ENCODE results near the gene COLEC11. TPM values are rescaled to one million over a fixed set of nuclear protein-coding genes. Genes with fewer than 3 reads are reported as not detected.
A peak's percentile ranks its signal among the peaks of the same experiment; 100 is the strongest.

The COLEC11 gene
- total RNA-seq, 4 donors from 2014 or later: 0.56 to 2.3 (median 1.0) TPM; not detected in 1

DNA sequence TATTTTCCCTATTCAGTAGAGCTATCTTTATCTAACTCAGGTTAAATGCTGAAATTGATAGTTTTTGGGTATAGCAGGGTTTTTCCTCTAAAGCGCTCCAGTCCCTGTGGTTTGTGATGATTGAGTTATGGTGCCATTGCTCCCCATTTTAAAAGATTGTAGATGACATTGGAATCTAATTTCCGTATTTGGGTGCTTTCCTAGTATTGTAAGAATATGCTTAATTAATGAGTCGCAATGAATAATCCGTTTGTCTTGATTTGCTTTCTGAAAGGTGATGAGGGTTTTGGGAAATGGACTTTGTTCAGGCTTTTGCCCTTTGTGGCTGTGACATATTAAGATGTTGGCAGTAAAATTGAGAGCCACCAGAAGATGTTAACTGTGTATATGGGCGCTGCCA is 15.9 kb upstream of the COLEC11 start:
- Histone ChIP-seq H3K27ac (peak overlapping the region in 2 of 4 donors; percentile 27 to 47), H3K36me3 (peaks cover 15 to 77% (median 32%) of the 10 kb centered on the region in 3 donors), H3K4me1 (peaks cover 25 to 45% (median 32%) of the 10 kb centered on the region in 3 donors), H3K9me3 (no peaks in the 10 kb centered on the region), H3K4me3 (no peak overlapping the region), H3K27me3 (no peaks in the 10 kb centered on the region)
- intact Hi-C loops (cut with DNase I): no loop called here
- TF ChIP-seq, protein P1, sequence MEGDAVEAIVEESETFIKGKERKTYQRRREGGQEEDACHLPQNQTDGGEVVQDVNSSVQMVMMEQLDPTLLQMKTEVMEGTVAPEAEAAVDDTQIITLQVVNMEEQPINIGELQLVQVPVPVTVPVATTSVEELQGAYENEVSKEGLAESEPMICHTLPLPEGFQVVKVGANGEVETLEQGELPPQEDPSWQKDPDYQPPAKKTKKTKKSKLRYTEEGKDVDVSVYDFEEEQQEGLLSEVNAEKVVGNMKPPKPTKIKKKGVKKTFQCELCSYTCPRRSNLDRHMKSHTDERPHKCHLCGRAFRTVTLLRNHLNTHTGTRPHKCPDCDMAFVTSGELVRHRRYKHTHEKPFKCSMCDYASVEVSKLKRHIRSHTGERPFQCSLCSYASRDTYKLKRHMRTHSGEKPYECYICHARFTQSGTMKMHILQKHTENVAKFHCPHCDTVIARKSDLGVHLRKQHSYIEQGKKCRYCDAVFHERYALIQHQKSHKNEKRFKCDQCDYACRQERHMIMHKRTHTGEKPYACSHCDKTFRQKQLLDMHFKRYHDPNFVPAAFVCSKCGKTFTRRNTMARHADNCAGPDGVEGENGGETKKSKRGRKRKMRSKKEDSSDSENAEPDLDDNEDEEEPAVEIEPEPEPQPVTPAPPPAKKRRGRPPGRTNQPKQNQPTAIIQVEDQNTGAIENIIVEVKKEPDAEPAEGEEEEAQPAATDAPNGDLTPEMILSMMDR (IDR thresholded peaks at IDR 0.05): no peak
- no peak for TF ChIP-seq POLR2A (IDR thresholded peaks at IDR 0.05)
- 56% methylated on average over 5 of the region's 5 CpGs for WGBS, 2 donors
- no peak for DNase-seq

DNA sequence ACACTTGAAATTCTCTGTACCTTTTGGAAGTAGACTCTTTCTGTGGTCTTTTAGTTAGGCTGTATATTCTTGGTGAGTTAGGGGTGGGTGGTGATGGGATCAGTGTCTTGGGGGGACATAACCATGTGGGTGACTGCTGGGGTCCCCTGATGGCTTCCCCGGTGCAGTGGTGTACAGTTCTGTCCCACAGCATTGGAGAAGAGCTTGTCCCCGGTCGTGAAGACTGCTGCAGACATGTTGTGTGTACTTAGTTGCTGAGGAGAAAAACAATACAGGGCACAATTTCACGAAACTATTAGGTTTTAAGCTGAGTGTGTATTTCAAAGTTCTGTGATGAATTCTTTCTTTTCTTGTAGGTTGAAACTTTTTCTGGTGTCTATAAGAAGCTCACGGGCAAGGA is 14.5 kb upstream of the COLEC11 start:
- Histone ChIP-seq H3K4me3 (no peak overlapping the region), H3K9me3 (no peaks in the 10 kb centered on the region), H3K27me3 (no peaks in the 10 kb centered on the region), H3K4me1 (peaks cover 25 to 51% (median 39%) of the 10 kb centered on the region in 3 donors), H3K27ac (no peak overlapping the region), H3K36me3 (peaks cover 15 to 92% (median 32%) of the 10 kb centered on the region in 3 donors)
- TF ChIP-seq, protein P1 (IDR thresholded peaks at IDR 0.05): no peak
- no peak for TF ChIP-seq POLR2A (IDR thresholded peaks at IDR 0.05)
- intact Hi-C loops (cut with DNase I): no loop called here
- 69 to 82% methylated on average over 3 to 5 of the region's 5 CpGs for WGBS, 2 donors
- DNase-seq: no peak

DNA sequence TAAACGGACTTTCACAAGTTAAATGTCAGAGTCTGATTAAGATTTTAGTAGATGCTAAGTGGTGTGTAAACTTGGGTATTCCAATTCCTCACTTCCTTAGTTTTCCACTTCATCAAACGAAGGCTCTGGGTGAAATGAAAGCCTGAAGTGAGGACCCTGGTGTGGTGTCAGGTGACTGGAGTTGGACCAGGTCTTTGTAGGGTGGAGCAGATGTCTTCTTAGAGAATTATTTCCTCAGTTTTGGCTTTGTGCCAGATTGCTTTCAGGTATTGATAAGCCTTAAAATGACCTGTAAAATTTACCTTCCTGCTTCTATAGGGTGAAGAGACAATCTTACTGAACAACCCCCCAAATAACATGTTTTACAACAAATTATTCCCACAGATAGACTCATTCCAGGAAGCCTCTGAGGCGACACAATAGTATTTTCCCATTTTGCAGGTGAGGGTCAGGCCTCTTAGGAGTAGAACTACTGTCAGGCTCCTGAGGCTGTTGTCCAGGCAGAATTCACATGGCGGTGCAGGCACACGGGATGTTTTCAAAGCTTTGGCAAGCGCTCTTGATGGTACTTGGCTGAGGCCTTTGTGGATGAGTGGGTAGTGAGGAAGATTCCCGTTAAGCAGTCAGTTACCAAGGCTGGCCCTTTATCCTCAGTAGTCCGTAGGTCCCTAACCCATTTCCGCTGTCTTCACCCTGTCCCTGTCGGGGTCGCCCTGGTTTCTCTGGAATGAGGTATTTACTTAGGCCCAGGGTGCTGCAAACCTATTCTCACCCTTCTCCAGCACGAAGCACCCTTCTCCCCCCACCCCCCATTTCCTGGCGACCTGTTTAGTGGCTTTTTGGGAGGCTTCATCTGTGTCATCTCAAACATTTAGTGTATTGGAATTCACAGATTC is 13.3 kb upstream of the COLEC11 start:
- DNase-seq: no peak
- H3K4me1 ChIP-seq: peaks cover 21 to 50% (median 32%) of the 10 kb centered on the region in 3 donors
- peaks cover 15 to 88% (median 32%) of the 10 kb centered on the region in 3 donors for H3K36me3 ChIP-seq
- no peaks in the 10 kb centered on the region for H3K9me3 ChIP-seq
- no peaks in the 10 kb centered on the region for H3K27me3 ChIP-seq
- intact Hi-C loops (cut with DNase I): no loop called here
- TF ChIP-seq, protein P1 (IDR thresholded peaks at IDR 0.05): no peak
- TF ChIP-seq POLR2A (IDR thresholded peaks at IDR 0.05): no peak
- 79 to 84% methylated on average over 9 to 13 of the region's 13 CpGs for WGBS, 2 donors
- no peak overlapping the region for H3K27ac ChIP-seq
- no peak overlapping the region for H3K4me3 ChIP-seq

DNA sequence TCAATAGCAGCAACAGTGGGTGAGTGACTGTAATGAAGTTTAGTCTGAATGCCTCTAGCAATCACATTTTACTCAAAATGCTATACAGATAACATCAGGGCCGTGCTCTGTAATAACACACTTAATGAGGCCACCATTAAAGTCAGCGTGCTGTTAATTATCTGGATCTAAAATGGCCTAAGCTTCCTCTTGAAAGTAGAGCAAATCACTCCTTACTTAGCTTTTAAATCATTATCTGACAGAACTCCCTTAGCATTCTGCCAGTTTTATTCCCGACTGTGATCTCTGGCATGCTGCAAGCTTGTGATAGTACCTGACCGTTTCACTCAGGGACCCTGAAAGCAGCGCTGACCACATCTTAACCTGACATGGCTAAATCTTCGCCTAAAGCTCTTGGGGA is 10.8 kb upstream of the COLEC11 start:
- Histone ChIP-seq H3K9me3 (no peaks in the 10 kb centered on the region), H3K27ac (peak overlapping the region; percentile 10 to 77 (median 66)), H3K4me1 (peaks cover under 1 to 25% (median 8%) of the 10 kb centered on the region in 3 donors), H3K4me3 (no peak overlapping the region), H3K27me3 (no peaks in the 10 kb centered on the region), H3K36me3 (peaks cover 13 to 64% (median 25%) of the 10 kb centered on the region in 3 donors)
- TF ChIP-seq, protein P1 (IDR thresholded peaks at IDR 0.05): no peak
- no peak for TF ChIP-seq POLR2A (IDR thresholded peaks at IDR 0.05)
- WGBS, 2 donors: 80 to 85% methylated on average over 5 to 6 of the region's 6 CpGs
- intact Hi-C loops (cut with DNase I): no loop called here
- no peak for DNase-seq

DNA sequence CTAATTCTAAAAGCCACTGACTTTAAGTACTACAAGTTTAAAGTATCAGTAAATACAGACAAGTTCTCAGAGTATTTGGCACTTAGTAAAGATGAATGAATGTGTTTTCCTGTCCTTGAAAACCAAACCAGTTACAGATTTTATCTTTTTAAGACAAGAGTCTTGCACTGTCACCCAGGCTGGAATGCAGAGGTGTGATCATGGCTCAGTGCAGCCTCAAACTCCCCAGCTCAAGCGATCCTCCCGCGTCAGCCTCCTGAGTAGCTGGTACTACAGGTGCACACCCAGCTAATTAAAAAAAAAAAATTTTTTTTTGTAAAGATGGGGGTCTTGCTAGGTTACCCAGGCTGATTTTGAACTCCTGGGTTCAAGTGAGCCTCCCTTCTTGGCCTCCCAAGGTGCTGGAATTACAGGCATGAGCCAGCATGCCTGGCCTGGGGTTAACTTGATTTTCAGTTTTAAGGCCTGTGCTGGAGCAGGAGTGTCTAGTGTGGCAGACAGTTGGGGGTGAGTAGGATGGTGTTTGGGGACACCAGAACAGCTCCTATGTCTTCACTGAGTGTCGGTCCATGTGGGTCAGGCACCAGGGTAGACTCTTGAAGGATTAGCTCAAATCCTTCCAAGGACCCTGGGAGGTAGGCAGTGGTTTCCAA is 10.2 kb upstream of the COLEC11 start:
- peaks cover 0 to 21% (median 7%) of the 10 kb centered on the region in 3 donors for H3K4me1 ChIP-seq
- H3K27ac ChIP-seq: peak overlapping the region; percentile 62 to 87 (median 74)
- 59 to 62% methylated on average over 3 to 4 of the region's 4 CpGs for WGBS, 2 donors
- peaks cover 7 to 57% (median 25%) of the 10 kb centered on the region in 3 donors for H3K36me3 ChIP-seq
- DNase-seq: no peak
- no peaks in the 10 kb centered on the region for H3K9me3 ChIP-seq
- no peaks in the 10 kb centered on the region for H3K27me3 ChIP-seq
- intact Hi-C loops (cut with DNase I): no loop called here
- H3K4me3 ChIP-seq: peak overlapping the region in 1 of 4 donors; percentile 51
- TF ChIP-seq POLR2A (IDR thresholded peaks at IDR 0.05): no peak
- TF ChIP-seq, protein P1 (IDR thresholded peaks at IDR 0.05): no peak

Measured in esophagus squamous epithelium (tissue), 5 donors.